Endothelial cell of hepatic sinusoid (primary cell): ENCODE data around the gene S100A14.
"Not testable (repeated sequence)": the region's sequence is repeated elsewhere in the genome, so short reads cannot be mapped to it uniquely, and the experiment has no call there.

Source experiments
- in situ Hi-C: cut with HindIII; loops from 2 replicates; pipeline ENCODE4 v1.10.0; 2017; ENCODE audit warnings: low sequenced_read_pairs

S100A14 gene

GRCh38 chr1:153640213-153640612, 24.1 kb upstream of the S100A14 start:
- in situ Hi-C loops: not testable (repeated sequence)

GRCh38 chr1:153639280-153639679, 23.2 kb upstream of the S100A14 start:
- in situ Hi-C loops: loop anchor here (5.0 kb wide), 1 partner anchor 77 kb away; no protein-coding TSS in a partner anchor

GRCh38 chr1:153638261-153638660, 22.1 kb upstream of the S100A14 start:
- in situ Hi-C loops: loop anchor here (5.0 kb wide), 1 partner anchor 76 kb away; no protein-coding TSS in a partner anchor

- in situ Hi-C loops: loop anchor here (5.0 kb wide), 1 partner anchor 74 kb away; no protein-coding TSS in a partner anchor
Observed at GRCh38 chr1:153636312-153636711, 20.2 kb upstream of the S100A14 start.

- in situ Hi-C loops: loop anchor here (5.0 kb wide), 1 partner anchor 74 kb away; no protein-coding TSS in a partner anchor
Observed at GRCh38 chr1:153635872-153636271, 19.7 kb upstream of the S100A14 start.

- in situ Hi-C loops: no loop called here
Observed at GRCh38 chr1:153633754-153634665, 17.9 kb upstream of the S100A14 start, which contains the start of gene CHTOP. Gene CHTOP (plus strand): TSS chr1:153634066. CDS start chr1:153636589, 2,523 bp downstream.

- in situ Hi-C loops: no loop called here
Observed at GRCh38 chr1:153633161-153633753, 17.1 kb upstream of the S100A14 start.

- in situ Hi-C loops: no loop called here
Observed at GRCh38 chr1:153631047-153632022, 15.2 kb upstream of the S100A14 start.

GRCh38 chr1:153630384-153630783, 14.3 kb upstream of the S100A14 start:
- in situ Hi-C loops: no loop called here

- in situ Hi-C loops: no loop called here
Observed at GRCh38 chr1:153629971-153630370, 13.8 kb upstream of the S100A14 start.

GRCh38 chr1:153629343-153629665, 13.2 kb upstream of the S100A14 start:
- in situ Hi-C loops: no loop called here

GRCh38 chr1:153628638-153629342, 12.7 kb upstream of the S100A14 start:
- in situ Hi-C loops: no loop called here

- in situ Hi-C loops: no loop called here
Observed at GRCh38 chr1:153627715-153628626, 11.8 kb upstream of the S100A14 start, which contains the start of gene S100A1. Gene S100A1 (plus strand): TSS chr1:153628434. CDS start chr1:153630522, 2,088 bp downstream.

GRCh38 chr1:153626904-153627714, 11.0 kb upstream of the S100A14 start, which contains the start of gene S100A13:
Gene S100A13 (minus strand): TSS chr1:153627505. CDS start chr1:153626472, 1,033 bp downstream.
- in situ Hi-C loops: no loop called here

- in situ Hi-C loops: no loop called here
Observed at GRCh38 chr1:153626477-153626903, 10.4 kb upstream of the S100A14 start.

- in situ Hi-C loops: no loop called here
Observed at GRCh38 chr1:153624965-153625611, 9.0 kb upstream of the S100A14 start.

- in situ Hi-C loops: no loop called here
Observed at GRCh38 chr1:153623101-153623500, 7.0 kb upstream of the S100A14 start.
